BE2C (cell line): ENCODE data around the gene SZT2.
"Not testable (repeated sequence)": the region's sequence is repeated elsewhere in the genome, so short reads cannot be mapped to it uniquely, and the experiment has no call there.

Source experiments
- DNase-seq: peaks from one replicate; pipeline ENCODE4 v3.0.0-alpha.2; 2020
- H3K27me3 ChIP-seq: fragments of 250-450 bp; sonication (Bioruptor Pico); 2 replicates; pipeline ENCODE4 v1.5.1; 2020; ENCODE audit warnings: mild to moderate bottlenecking
- H3K36me3 ChIP-seq: fragments of 250-450 bp; sonication (Bioruptor Pico); 2 replicates; pipeline ENCODE4 v1.5.1; 2020; ENCODE audit warnings: mild to moderate bottlenecking
- H3K4me1 ChIP-seq: fragments of 250-450 bp; sonication (Bioruptor Pico); 2 replicates; pipeline ENCODE4 v1.5.1; 2020
- H3K4me3 ChIP-seq: 2 replicates; pipeline ENCODE4 v1.5.1; 2011; ENCODE audit warnings: low read depth, low read length
- H3K9me3 ChIP-seq: fragments of 250-450 bp; sonication (Bioruptor Pico); 2 replicates; pipeline ENCODE4 v1.5.1; 2020
- TF ChIP-seq, protein P1 (sequence below): IDR thresholded peaks from 2 replicates; pipeline ENCODE4 v1.5.1; 2012; ENCODE audit warnings: mild to moderate bottlenecking, low read depth, low read length

Gene SZT2

DNA sequence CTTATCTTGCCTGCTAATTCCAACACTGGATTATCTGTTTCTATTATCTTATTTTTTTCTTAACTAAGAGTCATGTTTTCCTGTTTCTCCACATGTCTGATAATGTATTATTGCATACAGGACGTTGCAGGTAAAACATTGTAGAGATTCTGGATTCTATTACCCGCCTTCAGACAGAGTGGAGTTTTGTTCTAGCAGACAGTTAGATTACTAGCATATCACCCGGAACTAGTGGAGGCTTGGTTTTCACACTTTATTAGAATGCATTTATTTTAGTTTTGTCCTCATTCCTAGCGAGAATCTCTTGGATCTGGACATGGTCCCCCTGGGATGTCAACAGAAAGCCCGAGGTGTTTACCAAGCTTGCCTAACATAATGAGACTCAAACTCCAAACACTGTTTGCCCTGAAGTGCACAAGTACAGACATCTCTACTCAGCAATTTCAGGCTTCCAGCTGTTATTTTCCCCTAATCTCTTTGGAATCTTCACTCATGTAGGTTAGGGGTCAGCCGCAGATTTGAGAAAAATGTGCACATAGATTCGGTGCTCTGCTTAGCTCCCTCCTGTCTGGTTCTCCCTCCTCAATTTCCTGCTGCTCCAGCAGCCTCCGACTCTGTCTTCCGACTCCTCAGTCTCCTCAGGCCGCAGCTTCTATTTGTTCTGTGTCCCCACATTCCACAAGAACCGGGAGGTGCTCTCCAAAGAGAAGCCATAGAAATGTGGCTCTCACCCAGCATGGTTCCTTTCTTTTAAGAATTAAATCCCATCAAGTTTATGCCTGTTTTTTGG, 104.2 kb downstream of the SZT2 start:
- H3K9me3 ChIP-seq, result no peaks in the 10 kb centered on the region
- no peak overlapping the region for H3K4me3 ChIP-seq
- H3K4me1 ChIP-seq, result no peaks in the 10 kb centered on the region
- no peaks in the 10 kb centered on the region for H3K36me3 ChIP-seq
- H3K27me3 ChIP-seq, result no peaks in the 10 kb centered on the region
- DNase-seq, result no peak
- TF ChIP-seq, protein P1, sequence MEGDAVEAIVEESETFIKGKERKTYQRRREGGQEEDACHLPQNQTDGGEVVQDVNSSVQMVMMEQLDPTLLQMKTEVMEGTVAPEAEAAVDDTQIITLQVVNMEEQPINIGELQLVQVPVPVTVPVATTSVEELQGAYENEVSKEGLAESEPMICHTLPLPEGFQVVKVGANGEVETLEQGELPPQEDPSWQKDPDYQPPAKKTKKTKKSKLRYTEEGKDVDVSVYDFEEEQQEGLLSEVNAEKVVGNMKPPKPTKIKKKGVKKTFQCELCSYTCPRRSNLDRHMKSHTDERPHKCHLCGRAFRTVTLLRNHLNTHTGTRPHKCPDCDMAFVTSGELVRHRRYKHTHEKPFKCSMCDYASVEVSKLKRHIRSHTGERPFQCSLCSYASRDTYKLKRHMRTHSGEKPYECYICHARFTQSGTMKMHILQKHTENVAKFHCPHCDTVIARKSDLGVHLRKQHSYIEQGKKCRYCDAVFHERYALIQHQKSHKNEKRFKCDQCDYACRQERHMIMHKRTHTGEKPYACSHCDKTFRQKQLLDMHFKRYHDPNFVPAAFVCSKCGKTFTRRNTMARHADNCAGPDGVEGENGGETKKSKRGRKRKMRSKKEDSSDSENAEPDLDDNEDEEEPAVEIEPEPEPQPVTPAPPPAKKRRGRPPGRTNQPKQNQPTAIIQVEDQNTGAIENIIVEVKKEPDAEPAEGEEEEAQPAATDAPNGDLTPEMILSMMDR, result no peak

DNA sequence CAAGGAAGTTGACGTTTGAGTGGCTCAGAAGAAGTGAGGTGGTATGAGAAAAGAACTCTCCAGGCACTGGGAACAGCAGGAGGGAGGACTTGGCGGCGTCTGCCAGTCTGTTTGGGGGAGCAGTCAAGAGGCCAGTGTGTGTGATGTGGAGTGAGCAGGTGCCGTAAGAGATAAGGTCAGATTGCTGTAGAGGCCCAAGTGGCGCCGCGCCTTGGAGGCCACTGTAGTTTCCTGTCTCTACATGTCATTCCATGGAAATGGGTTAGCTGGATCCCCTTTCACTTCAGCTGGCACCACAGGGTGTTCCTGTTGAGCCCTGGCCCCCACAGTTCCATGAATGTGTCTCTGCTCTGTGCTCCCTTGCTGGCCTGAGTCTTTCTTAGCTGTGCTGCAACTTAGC, 105.5 kb downstream of the SZT2 start:
- no peaks in the 10 kb centered on the region for H3K36me3 ChIP-seq
- H3K9me3 ChIP-seq, result no peaks in the 10 kb centered on the region
- H3K27me3 ChIP-seq, result no peaks in the 10 kb centered on the region
- TF ChIP-seq, protein P1, result no peak
- no peak overlapping the region for H3K4me3 ChIP-seq
- H3K4me1 ChIP-seq, result no peaks in the 10 kb centered on the region
- DNase-seq, result no peak

DNA sequence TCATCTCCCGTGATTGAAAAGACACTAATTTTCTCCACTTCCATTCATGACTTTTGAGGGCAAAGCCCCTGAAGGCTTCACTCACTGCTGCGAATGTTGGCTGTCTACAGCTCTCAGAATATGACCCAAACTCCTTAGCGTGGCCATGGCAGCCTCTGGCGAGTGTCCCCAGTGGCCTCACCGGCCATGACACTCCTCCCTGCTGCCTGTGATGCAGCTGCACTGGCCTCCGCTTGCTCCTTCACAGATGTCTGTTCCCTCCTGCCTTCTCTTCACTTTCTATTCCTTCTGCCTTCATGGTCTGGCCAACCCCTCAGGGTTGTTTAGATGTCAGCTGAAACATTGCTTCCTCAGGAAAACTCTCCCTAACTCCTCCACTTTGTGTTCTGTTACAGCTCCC, 110.2 kb downstream of the SZT2 start:
- Histone ChIP-seq H3K4me3 (no peak overlapping the region), H3K4me1 (no peaks in the 10 kb centered on the region), H3K27me3 (no peaks in the 10 kb centered on the region), H3K9me3 (no peaks in the 10 kb centered on the region), H3K36me3 (no peaks in the 10 kb centered on the region)
- TF ChIP-seq, protein P1, result no peak; the same call in 1 of the 2 replicates
- peak; percentile 11 for DNase-seq

DNA sequence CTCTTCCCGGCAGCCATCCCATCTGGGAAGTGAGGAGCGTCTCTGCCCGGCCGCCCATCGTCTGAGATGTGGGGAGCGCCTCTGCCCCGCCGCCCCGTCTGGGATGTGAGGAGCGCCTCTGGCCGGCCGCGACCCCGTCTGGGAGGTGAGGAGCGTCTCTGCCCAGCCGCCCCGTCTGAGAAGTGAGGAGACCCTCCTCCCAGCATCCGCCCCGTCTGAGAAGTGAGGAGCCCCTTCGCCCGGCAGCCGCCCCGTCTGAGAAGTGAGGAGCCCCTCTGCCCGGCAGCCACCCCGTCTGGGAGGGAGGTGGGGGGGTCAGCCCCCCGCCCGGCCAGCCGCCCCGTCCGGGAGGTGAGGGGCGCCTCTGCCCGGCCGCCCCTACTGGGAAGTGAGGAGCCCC, 112.1 kb downstream of the SZT2 start:
- not testable (repeated sequence) for H3K36me3 ChIP-seq, DNase-seq, H3K4me3 ChIP-seq, H3K27me3 ChIP-seq, H3K9me3 ChIP-seq, H3K4me1 ChIP-seq

DNA sequence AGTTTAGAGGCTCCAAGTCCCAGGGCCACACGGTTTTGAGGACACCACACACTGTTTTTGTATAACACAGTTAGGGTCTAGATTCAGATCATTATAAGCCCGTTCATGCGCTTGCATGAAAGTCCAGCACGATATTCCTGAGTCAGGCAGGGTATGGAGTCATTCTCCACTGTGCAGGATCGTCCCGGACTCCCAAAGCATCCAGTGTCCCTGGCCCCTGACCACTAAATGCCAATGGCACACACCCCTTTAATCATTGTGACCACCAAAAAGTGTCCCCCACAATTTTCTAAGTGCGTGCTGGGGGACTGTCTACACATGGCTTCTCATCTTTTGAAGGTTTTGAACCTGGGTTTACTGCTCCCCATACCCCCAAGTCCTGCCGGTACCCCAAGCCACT, 113.8 kb downstream of the SZT2 start:
- Histone ChIP-seq H3K27me3 (no peaks in the 10 kb centered on the region), H3K36me3 (no peaks in the 10 kb centered on the region), H3K9me3 (no peaks in the 10 kb centered on the region), H3K4me3 (no peak overlapping the region), H3K4me1 (no peaks in the 10 kb centered on the region)
- DNase-seq, result no peak
- TF ChIP-seq, protein P1, result no peak
